ENCODE results near the gene MARCHF11.

Gene MARCHF11

DNA sequence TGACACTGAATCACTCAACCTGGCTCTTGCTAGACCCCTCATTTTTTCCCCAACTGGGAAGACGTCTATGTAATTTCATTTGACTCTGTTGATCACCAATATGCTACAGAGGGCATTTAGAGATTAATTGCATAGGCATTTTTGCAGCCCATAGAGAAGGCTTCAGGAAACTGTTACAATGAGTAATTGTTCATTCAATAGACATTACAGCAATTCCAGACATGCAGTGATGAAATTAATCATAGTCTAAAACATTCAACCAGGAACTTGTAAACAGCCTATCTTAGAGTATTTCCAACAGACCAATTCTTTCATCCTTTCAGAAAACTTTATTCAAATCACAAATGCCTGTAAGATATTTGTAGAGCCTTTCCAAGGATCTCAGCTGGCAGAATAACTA lies 122.3 kb downstream of the MARCHF11 start:
- DNase-seq (ENCODE audit: low read depth in 3 of 3): no peak

DNA sequence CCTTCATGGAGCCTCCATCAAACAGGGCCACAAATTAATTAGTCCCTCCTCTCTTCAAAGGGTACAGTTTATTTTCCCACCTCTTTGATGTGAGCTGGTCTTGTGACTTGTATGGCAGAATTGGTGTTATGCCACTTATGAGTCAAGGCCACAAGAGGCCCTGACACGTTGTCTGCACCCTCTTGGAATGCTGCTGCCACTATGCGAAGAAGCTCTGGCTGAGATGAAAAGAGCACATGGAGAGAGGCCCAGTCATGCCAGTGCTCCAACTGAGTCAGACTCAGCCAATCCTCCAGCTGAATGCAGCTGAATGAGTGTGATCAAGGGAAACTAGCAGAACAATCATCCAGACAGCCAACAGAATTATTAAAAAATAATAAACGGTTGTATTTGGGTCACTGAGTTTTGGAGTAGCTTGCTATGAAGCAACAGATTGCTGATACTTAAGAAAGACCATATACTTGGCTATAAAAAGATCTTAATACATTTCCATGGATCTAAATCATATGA lies 128.3 kb downstream of the MARCHF11 start:
- DNase-seq (ENCODE audit: low read depth in 3 of 3): no peak

DNA sequence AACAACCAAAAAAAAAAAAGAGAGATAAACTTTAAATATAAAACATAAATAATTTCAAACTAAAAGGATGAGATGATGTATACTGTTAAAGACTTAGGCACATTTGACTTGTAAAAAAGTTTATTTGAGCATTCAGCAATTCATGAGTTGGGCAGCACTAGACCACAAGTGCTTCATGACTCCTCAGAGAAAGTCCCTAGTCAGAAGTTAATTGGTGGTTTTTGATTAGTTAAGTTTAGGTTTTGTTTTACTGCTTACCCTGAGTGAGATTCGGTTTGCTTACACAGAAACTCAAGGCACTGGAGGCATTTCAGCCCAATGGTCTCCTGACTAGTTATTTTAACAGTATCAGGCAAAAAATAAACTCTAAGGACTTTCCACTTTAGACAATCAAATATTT lies 129.2 kb downstream of the MARCHF11 start:
- no peak for DNase-seq (ENCODE audit: low read depth in 3 of 3)

DNA sequence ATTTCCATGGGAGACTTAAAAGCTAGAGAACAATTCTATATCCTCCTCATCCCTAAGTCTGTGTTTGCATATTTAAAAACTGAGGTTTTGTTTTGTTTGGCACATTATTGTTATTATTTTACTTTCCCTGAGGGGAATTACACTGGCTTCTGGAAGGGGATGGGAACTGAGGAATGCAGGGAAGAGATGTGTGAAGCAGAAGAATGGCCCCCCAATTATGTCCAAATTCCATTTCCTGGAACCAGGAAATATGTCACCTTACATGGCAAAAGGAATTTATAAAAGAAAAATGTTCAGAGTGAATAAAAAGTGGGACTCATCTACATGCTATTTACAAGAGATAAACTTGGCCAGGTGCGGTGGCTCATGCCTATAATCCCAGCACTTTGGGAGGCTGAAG lies 129.8 kb downstream of the MARCHF11 start:
- DNase-seq (ENCODE audit: low read depth in 3 of 3): no peak

DNA sequence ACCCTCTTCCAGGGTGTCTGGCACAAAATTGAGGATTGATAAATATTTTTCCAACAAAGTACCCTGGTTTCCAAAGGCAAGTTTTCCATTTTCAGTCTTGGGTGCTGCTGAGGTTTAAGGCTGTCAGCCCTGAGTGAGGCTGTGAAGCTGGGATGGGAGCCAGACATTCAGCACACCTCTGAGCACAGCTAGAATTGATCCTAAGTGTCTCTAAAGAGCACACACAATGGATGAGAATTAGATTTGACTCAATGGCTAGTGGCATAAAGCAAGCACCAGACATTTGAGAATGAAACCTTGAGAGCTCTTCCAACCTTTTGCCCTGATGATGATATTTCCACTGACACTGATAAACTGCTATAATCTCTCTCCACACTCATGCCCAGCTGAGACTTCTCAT lies 131.5 kb downstream of the MARCHF11 start:
- DNase-seq (ENCODE audit: low read depth in 3 of 3): no peak

DNA sequence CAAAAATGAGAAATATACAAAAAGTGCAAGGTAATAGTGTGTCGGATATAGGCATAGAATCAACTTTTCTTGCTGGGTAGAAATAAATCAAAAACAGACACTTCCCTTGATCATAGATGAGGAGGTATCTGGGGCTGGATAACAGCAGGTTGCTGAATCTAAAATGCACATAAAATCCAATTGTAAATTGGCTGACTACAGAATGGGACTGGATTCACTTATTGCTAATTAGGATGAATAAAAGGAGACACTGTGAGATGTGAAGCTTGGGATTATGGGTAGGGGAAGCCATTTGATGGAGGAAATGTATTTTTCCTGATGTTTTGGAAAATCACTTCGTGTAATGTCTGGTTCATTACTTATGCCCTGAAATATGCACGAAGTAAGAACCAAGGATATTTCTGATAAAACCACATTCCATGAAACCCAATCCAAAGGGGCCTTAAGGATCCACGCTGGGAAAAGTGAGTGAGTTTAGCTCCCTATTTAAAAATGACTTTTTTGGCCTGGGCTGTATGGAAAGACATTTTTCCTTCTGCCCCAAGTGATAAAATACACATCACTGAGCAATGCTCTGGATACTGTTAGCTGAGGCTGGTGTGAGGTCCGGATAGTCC lies 136.1 kb downstream of the MARCHF11 start:
- DNase-seq (ENCODE audit: low read depth in 3 of 3): no peak

DNA sequence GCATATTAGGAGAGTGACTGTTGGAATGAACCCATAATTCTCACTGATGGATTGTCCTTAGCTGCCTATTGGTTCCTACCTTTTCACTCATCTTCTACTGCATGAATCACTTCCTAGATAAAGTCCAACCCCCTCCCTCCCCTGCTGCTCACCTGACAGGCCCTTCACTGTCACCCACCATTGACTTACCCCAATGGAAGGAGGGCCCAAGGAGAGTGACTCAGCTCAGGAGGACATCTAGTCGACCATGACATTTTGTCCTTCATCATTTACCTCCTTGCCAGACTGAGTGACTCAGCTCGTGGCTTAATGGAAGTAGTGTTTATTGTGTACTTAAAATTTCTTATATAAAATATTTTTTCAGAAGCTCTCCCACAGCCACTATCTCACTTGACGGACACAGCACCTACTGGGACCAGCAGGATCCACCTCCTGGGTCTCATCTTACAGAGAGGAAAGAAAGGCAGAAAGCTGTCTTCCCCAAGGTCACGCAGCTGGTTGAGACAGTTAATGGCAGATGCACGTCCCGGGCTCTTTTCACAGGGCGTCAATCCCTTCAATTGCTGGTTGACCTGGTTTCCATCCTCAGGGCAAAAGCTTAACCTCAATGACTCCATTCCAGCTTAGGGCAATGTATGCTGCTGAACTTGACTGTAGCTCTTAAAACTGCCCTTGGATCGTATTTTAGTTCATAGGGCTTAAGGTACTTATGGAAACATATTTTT lies 142.3 kb downstream of the MARCHF11 start:
- no peak for DNase-seq (ENCODE audit: low read depth in 3 of 3)

DNA sequence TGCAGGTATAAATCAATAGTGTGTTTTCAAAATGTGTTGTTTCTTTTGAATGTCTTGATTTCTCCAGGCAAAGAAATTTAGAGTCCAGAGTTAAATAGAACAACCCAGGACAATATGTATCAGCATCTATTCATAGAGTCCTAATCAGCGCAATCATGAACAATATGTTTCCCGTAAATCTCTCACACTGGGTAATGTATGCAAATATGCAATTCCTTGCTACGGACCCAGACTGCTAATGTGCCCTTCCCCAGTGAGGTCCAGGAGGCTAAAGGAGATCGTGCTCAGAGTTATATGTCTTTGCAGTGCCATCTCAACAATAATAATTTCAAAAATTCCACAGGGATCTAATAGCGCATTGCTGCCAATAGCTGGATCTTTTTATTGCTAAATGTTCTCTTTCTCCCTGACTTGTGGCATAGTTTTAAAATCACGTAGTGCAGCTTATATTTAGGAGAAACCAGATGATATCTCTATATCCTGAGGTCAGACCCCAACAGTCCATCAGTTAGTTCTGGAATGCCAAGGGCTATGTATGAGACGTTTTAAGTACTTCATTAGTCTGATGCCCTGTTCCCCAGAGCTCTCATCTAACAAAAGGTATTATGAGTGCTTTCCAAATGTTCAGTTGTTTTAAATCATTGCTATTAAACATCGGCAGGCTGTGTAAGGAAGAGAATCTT lies 145.1 kb downstream of the MARCHF11 start:
- DNase-seq (ENCODE audit: low read depth in 3 of 3): no peak

DNA sequence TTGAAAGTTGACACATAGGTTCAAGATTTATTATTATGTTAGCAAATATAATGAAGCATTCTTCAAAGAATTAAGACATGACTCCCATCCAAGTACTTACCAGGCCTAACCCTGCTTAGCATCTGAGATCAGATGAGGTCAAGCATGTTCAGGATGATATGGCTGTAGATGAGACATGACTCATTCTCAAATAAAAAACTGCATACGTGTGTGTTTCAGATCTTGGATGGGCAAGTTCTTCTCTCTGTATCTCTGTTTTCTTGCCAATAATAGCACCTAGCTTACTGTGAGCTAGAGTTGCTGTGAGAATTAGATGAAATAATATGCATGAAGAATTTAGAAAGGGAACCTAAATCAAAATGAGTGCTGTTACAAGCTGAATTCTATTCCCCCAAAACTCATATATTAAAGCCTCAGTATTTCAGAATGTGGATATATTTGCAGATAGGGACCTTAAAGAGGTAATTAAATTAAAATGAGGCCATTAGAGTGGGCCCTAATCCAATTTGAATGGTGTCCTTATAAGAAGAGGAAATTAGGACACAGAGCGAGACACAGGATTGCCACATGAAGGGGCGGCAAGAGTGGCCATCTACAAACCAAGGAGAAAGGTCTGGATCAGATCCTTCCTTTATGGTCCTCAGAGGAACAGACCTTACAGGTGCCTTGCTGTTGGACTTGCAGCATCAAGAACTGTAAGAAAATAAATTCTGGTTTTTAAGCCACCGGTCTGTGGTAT lies 146.2 kb downstream of the MARCHF11 start:
- DNase-seq (ENCODE audit: low read depth in 3 of 3): no peak

DNA sequence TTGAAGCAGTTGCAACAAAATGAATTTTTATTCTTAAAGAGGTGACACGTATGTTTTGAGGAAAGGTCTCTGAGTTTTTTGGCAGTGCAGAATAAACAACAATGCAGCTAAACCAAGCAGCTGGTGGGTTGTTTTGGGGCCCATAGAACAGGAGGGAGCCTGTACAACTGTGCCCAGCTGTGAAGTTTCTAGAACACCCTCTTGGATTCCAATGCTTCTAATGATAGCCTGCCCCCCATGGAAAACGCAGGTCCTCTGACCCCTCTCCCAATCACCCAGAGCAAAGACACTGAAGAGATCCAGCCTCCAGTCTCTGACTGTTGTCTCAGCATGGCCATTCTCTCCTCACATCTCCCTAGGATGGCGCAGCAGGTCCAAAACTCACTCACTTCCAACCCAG lies 150.9 kb downstream of the MARCHF11 start:
- no peak for DNase-seq (ENCODE audit: low read depth in 3 of 3)

DNA sequence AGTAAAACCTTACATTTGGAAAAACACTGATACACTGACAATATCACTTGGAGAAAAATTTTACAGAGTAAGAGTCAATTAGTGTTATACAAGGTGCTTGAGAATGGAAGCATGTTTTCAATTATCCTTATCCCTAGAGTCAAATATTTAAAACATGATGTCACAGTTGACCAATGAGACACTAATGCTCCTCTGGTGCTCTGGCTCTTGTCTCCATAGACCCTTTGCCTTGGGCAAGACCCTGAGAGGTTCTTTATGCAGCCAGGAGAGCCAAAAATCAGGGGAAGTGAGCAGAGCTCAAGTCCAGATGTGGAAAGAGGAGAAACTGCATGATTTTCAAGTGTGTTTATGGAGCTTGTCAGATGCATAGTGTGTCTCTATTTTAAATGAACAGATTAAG lies 153.9 kb downstream of the MARCHF11 start:
- no peak for DNase-seq (ENCODE audit: low read depth in 3 of 3)

DNA sequence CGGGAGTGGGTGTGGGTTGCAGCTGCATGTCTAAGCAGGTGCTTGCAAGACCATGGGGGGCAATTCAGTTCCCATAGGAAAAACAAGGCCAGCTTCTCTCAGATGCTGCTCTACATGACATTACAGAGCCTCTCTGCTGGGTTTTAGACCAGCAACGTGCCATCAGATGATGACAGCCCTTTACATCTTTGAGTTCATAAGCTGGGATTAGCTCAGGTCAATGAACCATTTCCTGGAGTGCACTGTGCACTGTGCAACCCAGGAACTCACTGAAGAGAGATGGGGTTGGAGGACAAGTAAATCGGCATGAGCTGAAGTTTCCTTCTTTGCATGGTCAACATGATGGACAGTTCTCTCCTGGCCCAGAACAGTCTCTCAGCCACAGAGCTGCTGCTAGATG lies 160.6 kb downstream of the MARCHF11 start:
- DNase-seq (ENCODE audit: low read depth in 3 of 3): no peak

DNA sequence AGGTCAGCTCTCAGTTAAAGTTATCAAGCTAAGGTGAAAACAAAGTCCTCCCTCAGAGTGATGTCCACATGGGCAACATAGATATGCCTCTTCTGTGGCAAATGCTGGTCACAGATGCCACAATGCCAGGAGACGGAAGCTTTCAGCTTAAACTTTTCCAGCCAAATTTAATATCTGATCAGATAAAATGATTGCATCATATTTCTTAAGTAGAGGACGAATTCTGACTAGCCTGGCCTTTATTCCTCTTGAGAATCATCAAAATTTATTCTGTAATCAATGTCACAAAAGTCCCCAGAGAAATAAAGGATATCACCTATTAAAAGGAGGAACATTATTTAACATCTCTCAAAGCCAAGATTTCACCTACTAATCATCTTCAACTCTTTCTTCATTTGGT lies 161.9 kb downstream of the MARCHF11 start:
- no peak for DNase-seq (ENCODE audit: low read depth in 3 of 3)
